NCI-H2196 treated with DMSO at 0.1 percent for 48 hours (cell line): ENCODE results near the gene KANSL1L.
"Not testable (repeated sequence)": the region's sequence is repeated elsewhere in the genome, so short reads cannot be mapped to it uniquely, and the experiment has no call there.

Experiments used
- DNase-seq: peaks from one replicate; lab custom pipeline; 2025; ENCODE audit not compliant: unreplicated experiment; lab: John Stamatoyannopoulos, UW

KANSL1L gene, protein sequence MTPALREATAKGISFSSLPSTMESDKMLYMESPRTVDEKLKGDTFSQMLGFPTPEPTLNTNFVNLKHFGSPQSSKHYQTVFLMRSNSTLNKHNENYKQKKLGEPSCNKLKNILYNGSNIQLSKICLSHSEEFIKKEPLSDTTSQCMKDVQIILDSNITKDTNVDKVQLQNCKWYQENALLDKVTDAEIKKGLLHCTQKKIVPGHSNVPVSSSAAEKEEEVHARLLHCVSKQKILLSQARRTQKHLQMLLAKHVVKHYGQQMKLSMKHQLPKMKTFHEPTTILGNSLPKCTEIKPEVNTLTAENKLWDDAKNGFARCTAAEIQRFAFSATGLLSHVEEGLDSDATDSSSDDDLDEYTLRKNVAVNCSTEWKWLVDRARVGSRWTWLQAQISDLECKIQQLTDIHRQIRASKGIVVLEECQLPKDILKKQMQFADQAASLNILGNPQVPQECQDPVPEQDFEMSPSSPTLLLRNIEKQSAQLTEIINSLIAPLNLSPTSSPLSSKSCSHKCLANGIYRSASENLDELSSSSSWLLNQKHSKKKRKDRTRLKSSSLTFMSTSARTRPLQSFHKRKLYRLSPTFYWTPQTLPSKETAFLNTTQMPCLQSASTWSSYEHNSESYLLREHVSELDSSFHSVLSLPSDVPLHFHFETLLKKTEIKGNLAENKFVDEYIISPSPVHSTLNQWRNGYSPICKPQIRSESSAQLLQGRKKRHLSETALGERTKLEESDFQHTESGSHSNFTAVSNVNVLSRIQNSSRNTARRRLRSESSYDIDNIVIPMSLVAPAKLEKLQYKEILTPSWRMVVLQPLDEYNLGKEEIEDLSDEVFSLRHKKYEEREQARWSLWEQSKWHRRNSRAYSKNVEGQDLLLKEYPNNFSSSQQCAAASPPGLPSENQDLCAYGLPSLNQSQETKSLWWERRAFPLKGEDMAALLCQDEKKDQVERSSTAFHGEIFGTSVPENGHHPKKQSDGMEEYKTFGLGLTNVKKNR

DNA sequence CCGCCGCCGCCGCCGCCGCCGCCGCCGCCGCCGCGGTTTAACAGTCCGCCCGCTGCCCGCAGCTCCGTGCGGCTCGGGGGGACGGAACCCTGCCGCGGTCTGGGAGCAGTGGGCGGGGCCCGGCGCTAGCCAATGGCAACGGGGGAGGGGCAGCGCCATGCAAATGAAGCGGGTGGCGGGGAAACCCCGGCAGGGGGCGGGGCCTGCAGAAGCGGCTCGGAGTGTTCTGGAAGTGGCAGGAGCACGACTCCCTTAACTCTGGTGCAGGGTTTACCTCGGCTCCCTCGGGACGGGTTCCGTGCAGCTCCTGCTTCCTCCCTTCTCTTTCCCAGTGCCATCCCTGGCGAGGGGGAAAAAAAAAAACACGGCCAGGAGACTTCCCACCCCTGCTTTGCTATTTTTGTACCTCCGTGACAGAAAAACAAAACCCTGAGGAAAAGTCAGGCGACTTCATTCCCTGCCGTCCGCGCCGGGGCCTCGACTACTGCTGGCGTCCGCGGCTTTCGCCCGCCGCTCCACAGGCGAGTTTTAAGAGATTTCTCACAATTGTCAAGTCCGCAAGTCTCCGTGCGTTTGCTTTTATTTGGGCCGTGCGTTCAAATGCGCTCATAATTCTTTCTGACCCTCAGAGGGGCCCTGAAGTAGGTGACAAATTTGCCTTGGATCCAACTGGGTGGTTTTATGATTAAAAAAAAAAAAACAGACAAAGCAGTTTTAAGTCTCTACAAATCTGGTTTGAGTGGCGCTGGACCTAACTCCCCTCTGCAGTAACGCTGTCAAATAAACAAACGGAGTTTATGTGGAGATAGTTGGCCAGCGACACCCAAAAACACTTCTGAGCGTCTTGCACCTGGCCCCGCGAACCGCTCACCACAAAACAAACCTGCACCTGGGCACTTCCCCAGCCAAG lies at the start of gene KANSL1L:
Gene KANSL1L, minus strand, starts transcription at position 101 of the 910 bp plus-strand sequence. CDS start 16,827 bp downstream, outside the sequence.
- peak; percentile 95 for DNase-seq

DNA sequence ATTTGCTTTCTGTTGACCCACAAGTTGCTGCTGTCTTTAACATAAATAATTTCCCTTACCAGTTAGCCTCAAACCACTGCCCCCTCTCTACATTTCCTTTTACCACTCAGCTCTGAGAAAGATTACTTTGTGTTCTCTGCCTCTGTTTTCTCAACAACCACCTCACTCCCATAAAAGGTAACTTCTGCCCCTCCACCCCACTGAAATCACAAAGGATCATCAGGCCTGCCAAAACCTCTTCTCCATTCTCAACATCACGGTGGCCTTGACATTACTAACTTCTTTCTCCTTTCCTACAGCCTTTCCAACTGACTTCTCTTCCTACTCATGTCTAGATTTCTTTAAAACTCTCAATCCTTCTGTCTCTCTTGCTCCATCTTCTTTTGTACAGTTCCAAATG lies 43.9 kb upstream of the KANSL1L start:
- DNase-seq, result no peak

DNA sequence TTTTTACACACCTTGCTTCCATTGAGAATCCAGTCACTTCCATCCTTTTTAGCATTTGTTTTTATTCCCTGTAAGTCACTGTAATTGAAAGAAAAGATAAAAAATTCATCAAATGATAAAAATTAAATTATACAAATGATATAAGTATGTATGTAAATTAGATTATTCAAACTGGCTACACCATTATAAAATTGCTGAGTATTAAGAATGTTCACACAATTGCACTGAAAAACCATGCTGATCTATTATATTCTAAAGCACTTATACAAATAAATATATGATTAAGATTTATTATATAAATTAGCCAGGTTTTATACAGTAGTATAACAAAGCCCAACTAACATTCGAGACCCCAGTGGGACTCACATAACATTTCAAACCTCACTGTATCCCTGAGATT lies 39.0 kb upstream of the KANSL1L start:
- DNase-seq, result no peak

DNA sequence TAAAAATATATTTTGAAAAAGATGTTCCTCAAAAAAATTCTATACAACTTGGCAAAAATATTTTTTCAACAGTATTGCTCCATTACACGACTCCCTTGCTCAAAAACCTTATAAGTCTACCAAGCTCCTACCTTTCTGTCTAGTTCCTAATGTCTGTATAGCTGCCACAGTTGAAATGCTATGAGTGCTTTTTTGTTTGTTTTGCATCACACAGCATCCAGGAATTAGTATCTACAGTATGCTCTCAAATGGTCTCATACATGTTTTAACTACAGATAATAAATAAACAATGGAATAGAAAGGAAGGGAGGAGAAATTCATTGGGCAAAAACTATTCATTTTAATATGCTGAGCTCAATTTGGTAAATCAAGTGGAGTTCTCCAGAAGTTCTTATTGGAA lies 36.7 kb upstream of the KANSL1L start:
- DNase-seq, result no peak

DNA sequence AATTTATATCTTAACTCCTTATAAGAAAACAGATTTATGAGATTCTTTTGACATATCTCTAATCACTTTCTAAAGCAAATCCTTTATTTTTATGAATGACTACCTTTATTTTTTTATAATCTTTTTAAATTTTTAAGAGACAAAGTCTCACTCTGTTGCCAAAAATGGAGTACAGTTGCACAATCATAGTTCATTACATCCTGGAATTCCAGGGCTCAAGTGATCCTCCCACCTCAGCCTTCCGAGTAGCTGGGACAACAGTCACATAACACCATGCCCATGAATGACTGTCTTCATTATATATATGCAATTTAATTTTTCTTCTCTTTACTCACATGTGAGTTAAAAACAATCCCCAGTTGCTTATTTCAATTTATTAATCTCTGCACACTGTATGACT lies 32.3 kb upstream of the KANSL1L start:
- DNase-seq, result no peak

DNA sequence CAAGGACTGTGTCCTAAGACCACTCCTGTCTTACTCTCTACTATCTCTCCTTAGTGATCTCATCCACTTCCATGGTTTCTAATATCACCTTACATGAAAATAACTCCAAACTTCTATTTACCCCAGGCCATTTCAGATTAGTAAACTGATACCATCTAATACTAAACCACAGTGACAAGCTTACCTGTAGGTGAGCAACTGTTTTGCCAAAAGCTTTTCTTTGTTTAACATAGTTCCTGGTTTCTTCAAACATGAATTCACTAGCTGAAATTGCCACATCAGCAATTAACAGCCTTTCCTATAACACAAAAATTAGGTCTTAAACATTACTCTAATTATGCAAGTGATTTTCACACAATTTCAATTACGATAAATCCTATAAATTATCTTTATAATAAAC lies 31.9 kb upstream of the KANSL1L start:
- DNase-seq, result no peak

DNA sequence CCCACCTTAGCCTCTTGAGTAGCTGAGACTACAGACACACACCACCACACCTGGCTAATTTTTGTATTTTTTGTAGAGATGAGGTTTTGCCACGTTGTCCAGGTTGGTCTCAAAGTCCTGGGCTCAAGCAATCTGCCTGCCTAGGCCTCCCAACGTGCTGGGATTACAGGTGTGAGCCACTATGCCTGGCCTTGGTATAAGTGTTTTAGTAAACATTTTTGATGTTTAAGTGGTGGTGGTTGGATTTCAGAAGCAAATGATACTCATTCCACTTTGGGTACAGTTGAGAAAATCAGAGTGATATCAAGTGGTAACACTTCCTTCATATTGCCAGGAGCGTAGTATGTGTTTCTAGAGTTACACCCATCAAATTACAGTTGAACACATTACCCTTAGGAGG lies 28.6 kb upstream of the KANSL1L start:
- DNase-seq, result no peak

DNA sequence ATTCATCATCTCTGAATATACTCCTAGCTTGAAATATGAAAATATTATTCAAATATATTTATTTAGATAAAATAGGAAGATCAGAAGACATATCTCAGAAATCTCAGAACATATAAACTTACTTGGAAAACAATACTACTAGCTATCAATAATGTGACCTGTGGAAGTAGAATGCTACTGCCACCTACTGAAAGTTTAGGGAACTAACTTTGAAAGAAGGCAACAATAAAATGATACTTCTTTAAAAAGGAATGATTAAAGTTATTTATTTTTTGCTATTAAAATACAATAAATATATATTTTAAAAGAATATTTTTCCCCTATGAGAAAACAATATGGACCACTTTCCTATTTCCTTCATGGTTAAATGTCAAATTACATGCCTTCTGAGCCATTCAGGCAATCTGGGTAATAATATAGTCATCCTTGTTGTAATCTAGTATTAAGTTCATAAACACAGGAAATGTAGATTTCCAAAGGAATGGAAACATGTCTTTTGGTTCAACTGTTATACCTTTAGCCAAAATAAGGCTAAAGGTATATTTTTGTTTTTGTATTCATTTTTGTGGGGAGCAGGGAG lies 28.1 kb upstream of the KANSL1L start:
- DNase-seq, result no peak

DNA sequence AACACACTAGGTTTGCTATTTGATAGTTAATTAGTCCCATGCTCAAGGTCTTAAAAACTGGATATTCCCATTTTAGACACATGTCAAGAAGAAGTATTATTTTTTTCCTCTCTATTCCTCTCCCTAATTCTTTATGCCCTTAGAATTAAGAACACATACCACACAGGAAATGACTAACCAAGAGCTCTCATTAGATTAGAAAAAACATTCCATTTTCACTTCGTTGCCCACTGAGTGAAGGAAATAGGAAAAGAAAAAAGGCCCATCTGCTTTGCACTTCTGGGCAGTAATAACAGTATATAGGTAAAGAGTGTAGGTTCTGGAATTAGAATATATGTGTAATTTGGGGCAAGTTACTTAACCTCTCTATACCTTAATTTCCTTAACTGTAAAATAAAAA lies 27.1 kb upstream of the KANSL1L start:
- DNase-seq, result no peak

DNA sequence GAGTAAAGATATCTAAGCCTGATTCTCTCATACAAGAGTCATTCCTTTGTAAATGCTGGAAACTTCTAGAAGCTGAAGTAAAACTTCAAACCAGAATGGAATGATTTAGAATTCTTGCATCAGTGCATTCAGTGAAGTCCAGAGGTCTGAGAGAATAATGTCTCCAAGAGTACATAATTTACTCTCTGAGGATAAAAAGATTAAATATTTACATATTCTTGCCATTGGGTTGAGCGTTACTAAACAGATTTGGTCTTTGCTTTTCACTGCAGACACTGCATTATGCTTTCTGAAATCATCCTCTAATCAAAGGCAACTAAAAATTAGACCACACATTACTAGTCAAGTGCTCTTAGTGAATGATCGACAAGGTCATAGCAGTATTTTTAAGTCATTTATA lies 26.5 kb upstream of the KANSL1L start:
- no peak for DNase-seq

DNA sequence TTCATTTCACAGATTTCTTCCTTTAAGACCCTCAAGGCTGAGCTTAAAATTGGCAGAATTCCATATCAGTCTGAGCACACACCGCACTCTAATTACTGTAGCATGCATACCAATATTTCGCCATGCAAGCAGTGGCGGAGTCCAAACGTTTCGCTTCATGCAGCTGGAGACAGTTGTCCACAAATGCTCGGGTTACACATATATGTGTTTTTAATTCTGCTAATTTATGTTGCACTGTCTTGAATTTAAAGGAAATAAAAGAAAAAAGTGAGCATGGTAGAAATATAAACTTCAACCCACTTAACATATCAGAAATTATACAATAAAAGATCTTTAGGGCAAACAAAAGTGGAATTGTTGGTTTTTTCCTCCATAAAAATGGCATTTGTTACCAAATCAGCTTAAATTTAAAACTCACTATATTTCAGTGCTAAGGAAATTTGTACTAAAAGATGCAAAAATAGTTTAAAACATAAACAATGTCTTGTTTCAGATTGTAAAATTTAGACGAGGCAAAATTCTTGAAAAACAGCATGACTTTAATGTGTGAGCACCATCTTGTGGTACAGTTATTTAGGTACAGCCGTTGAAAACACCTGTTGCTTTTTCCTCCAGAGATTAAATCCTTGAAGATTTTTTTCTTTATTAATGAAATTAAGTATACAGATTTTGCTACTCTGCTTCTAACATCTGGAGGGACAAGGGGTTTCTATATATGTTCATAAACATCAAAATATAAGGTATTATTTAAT lies 24.1 kb upstream of the KANSL1L start:
- DNase-seq, result no peak

DNA sequence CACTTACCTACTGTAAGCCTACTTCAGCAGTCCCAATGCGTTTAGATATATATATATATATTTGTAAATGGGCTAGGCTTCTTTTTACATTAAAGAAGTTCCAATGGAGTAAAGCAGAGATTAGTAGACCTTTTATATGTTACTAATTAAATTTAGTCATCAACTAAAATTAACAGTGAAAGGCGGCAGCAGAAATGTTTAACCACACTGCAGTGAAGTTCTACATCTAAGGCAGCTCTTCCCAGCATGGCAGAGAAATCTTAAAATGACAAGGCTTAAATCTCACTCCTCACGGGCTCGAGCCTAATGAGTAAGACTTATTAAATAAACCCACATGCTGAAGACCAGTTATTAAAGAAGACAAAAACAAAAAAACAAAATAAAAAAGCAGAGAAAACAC lies 19.1 kb upstream of the KANSL1L start:
- DNase-seq, result no peak

DNA sequence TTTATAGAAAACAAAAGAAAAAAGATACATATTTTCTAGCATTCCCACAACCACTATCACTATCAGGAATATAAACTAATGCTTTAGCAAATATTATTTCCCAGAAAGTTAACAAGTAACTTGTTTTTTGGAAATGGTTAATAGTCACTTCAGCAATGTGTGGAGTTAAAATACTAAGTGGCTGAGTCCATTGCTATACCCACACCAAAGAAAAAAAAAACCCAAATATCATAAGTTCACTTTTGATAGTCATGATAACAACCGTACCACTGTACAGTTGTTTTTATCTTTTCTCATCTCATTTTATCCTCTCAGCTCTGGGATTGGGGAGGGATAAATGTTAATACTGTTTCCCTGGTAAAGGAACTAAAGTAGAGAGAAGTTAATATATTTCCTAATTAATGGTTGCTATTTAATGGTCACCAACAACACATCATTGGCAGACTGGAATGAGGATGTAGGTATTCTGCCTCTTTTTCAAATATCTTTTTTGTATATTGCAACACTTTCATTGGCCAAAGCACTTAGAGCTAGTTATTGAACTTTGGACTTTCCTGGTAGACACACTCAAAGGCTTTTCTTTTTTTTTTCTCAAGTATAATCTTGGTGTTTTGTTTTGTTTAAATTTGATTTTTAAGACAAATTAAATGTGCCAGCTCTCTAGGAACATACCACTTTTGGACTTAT lies 18.4 kb upstream of the KANSL1L start:
- no peak for DNase-seq

DNA sequence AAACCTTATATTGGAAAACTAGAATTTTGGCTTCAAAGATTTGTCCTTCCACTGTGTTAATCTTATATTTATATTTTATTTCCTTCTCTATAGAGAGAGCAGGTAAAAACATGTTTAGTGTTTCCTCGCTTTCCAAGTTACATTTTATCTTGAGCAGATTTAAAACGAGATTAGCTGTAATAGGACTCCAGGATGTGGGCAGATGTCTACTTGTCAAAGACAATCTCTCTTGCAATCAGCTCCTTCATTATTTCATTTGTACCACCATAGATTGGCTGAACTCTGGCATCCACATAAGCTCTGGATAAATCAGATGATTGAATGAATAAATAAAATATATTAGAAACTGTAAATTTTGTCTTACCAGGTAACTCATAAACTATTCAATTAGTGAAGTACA lies 17.5 kb upstream of the KANSL1L start:
- DNase-seq, result no peak

DNA sequence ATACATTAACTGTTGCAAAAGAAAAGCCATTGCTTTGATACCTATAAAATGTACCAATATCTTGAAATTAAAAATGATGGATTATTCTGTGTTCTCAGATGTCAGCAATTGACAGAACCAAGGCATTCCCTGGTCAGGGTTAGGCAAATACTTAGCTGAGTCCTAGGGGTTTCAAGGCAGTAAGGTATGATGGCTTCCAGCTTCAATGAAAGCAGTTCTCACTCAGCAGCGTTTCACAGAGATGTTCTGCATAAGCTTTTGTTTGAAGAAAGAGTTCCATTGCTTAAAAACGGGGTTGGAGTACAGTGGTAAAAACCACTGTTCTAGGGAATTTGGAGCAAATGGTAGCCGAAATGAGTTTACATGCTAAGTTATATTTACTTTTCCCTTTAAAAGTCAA lies 17.0 kb upstream of the KANSL1L start:
- no peak for DNase-seq

DNA sequence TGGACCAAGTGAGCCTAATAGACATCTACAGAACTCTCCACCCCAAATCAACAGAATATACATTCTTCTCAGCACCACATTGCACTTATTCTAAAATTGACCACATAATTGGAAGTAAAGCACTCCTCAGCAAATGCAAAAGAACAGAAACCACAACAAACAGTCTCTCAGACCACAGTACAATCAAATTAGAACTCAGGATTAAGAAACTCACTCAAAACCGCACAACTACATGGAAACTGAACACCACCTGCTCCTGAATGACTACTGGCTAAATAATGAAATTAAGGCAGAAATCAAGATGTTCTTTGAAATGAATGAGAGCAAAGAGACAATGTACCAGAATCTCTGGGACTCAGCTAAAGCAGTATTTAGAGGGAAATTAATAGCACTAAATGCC lies 12.7 kb upstream of the KANSL1L start:
- DNase-seq, result not testable (repeated sequence)

DNA sequence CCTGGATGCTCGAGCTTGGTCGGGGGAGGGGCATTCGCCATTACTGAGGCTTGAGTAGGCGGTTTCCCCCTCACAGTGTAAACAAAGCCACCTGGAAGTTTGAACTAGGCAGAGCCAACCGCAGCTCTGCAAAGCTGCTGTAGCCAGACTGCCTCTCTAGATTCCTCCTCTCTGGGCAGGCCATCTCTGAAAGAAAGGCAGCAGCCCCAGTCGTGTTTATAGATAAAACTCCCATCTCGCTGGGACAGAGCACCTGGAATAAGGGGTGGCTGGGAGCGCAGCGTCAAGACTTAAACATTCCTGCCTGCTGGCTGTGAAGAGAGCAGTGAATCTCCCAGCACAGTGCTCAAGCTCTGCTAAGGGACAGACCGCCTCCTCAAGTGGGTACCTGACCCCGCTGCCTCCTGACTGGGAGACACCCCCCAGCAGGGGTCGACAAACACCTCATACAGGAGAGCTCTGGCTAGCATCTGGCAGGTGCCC lies 10.4 kb upstream of the KANSL1L start:
- not testable (repeated sequence) for DNase-seq

DNA sequence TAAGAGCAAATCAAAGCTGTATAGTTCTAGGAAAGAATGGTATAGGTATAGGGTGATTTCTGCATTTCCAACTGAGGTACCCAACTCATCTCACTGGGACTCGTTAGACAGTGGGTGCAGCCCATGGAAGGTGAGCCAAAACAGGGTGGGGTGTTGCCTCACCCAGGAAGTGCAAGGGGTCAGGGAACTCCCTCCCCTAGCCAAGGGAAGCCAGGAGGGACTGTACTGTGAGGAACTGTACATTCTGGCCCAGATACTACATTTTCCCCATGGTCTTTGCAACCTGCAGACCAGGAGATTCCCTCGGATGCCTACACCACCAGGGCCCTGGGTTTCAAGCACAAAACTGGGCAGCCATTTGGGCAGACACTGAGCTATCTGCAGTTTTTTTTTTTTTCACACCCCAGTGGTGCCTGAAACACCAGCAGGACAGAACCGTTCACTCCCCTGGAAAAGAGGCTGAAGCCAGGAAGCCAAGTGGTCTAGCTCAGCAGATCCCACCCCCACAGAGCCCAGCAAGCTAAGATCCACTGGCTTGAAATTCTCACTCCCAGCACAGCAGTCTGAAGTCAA lies 9.9 kb upstream of the KANSL1L start:
- not testable (repeated sequence) for DNase-seq

DNA sequence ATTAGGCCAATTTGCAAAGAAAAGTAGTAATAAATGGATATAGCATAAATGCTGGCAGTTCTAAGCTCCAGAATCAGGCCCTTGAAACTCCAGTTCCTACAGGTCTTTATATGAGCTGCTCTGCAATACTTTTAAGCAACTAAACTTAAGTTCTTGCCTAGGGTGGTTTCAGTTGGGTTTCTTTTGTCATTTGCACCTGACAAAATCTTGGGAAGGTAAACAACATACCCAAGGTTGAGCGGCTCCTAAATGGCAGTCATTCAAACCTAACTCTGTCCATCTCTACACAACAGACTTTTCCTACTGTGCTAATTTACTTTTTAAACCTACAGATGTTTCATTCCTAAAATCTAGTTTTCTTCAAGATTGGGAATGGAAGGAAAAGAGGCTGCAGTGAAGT lies 9.3 kb upstream of the KANSL1L start:
- DNase-seq, result no peak
